ENCODE data around the gene NR2E1. TPM values are rescaled to one million over a fixed set of nuclear protein-coding genes. Genes with fewer than 3 reads are reported as not detected.
A peak's percentile ranks its signal among the peaks of the same experiment; 100 is the strongest.

The NR2E1 gene
- total RNA-seq, 1 donor from 2014 or later = not detected

DNA sequence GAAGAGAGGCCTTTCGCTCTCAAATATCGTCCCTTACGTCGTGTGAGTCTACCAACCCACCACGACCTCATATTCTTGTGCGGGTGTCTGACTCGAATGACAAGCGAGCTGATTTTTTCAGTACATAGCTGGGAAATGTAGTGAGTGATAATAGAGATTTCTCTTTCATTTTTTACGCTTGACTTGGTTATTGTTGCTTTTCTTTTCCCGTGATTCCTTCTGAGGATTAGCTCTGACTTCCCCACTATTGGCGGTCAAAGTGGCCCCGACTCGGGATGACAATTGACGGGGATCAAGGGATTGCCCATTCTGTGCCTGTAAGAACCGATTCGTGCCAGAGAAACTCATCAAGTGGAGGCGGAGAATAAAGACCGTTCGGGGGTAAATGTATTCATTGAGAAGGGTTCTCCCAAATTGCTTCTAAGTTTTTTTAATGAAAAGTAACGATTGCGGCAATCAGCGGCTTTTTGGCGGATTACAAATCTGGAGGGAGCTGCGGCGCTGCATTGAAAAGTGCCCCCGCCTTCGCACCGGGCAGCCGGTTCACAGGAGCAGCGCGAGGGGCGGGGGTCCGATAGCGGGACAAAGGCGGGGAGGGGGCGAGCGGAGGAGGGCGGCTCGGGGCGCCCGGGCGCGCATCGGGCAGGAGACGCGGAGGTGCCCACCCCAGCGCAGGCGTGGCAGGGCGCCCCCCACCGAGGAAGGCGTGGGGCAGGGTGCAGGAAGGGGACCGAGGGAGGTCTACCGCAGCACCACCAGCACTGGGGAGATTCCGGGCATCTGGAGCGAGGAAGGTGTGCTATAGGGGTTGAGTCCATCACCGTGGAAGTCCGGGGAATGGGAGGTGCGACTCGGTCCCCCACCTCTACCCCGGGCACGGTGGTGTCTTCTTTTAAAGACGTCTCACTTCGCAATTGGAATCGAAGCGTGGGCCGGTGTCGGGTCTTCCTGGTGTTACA lies 46.7 kb upstream of the NR2E1 start:
- H3K4me1 ChIP-seq = peaks cover 4 to 17% of the 10 kb centered on the region in 2 donors
- H3K36me3 ChIP-seq = no peaks in the 10 kb centered on the region
- no peaks in the 10 kb centered on the region for H3K9me3 ChIP-seq
- H3K27ac ChIP-seq = no peak overlapping the region
- no peak for DNase-seq (ENCODE audit: low spot score in 2 of 2)
- H3K27me3 ChIP-seq = peaks cover 7% of the 10 kb centered on the region
- TF ChIP-seq, protein P1, sequence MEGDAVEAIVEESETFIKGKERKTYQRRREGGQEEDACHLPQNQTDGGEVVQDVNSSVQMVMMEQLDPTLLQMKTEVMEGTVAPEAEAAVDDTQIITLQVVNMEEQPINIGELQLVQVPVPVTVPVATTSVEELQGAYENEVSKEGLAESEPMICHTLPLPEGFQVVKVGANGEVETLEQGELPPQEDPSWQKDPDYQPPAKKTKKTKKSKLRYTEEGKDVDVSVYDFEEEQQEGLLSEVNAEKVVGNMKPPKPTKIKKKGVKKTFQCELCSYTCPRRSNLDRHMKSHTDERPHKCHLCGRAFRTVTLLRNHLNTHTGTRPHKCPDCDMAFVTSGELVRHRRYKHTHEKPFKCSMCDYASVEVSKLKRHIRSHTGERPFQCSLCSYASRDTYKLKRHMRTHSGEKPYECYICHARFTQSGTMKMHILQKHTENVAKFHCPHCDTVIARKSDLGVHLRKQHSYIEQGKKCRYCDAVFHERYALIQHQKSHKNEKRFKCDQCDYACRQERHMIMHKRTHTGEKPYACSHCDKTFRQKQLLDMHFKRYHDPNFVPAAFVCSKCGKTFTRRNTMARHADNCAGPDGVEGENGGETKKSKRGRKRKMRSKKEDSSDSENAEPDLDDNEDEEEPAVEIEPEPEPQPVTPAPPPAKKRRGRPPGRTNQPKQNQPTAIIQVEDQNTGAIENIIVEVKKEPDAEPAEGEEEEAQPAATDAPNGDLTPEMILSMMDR (IDR thresholded peaks at IDR 0.05) = no peak
- H3K4me3 ChIP-seq = peak overlapping the region; percentile 68 to 79
- intact Hi-C loops (cut with DNase I) = loop anchor here (5.0 to 10.0 kb wide), 3 partner anchors 38 to 366 kb away; partner anchors contain the start of gene SNX3

DNA sequence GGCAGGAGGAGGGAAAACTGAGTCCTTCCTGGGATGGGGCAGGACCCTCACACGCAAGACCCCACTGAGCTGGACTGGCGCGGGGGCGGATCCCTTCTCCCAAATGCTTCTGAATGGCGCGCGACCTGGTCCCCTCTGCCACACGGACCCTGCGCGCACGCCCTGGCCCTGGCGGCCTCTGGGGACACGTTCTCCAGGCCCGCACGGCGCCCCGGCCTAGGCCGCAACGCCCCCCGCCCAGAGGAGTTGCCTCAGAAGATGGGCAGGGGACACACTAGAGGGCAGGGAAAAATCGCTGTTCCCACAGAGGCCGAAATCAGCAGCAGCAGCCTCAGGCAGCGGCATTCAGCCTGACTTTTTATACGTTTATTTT lies 46.1 kb upstream of the NR2E1 start:
- Histone ChIP-seq H3K27ac (no peak overlapping the region), H3K4me3 (peak overlapping the region in 1 of 2 donors; percentile 68), H3K36me3 (no peaks in the 10 kb centered on the region), H3K27me3 (peaks cover 7% of the 10 kb centered on the region), H3K9me3 (no peaks in the 10 kb centered on the region), H3K4me1 (peaks cover 4 to 17% of the 10 kb centered on the region in 2 donors)
- TF ChIP-seq, protein P1 (IDR thresholded peaks at IDR 0.05) = no peak
- DNase-seq (ENCODE audit: low spot score in 2 of 2) = no peak
- intact Hi-C loops (cut with DNase I) = loop anchor here (5.0 to 10.0 kb wide), 3 partner anchors 38 to 365 kb away; partner anchors contain the start of gene SNX3

DNA sequence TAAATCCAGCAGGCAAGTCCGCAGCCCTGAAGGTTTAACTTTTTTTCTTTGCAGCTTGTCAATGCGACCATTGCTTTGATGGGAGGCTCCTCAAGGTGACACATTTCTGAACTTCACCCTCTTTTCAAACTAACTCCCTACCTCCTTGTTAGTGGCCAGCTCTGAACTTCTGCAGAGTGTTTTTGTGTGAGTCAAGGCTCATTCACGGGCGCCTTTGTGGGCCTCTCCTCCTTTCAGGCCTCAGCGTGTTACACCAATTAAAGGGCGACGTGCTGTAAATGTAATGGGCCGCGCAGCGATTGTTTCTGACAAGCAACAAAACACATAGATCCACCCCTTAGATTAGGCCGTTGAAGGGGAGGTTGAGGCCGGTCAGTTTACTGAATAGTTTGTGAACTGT lies 45.5 kb upstream of the NR2E1 start:
- Histone ChIP-seq H3K36me3 (no peaks in the 10 kb centered on the region), H3K4me3 (no peak overlapping the region), H3K27ac (no peak overlapping the region), H3K4me1 (peaks cover 4 to 13% of the 10 kb centered on the region in 2 donors), H3K9me3 (no peaks in the 10 kb centered on the region), H3K27me3 (peaks cover 7% of the 10 kb centered on the region)
- intact Hi-C loops (cut with DNase I) = no loop called here
- TF ChIP-seq, protein P1 (IDR thresholded peaks at IDR 0.05) = no peak
- no peak for DNase-seq (ENCODE audit: low spot score in 2 of 2)

DNA sequence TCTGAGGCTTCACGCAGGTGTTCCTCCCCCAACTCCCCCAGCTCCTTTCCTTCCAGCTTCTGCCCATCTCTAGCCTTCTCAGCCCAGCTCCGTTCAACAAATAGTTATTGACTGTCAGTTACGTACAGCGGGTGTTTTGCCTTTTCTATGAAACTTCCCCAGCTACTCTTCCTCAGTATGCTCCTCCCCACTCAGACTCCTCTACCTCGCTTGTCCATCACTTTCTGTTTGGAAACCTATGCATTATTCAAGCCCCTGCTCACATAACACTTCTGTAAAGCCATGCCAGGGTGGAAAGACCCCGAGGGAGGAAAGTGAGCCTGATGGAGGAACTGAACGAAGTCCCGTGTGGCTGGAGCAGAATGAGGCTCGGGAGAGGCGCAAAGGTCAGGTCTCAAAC lies 44.2 kb upstream of the NR2E1 start:
- intact Hi-C loops (cut with DNase I) = no loop called here

DNA sequence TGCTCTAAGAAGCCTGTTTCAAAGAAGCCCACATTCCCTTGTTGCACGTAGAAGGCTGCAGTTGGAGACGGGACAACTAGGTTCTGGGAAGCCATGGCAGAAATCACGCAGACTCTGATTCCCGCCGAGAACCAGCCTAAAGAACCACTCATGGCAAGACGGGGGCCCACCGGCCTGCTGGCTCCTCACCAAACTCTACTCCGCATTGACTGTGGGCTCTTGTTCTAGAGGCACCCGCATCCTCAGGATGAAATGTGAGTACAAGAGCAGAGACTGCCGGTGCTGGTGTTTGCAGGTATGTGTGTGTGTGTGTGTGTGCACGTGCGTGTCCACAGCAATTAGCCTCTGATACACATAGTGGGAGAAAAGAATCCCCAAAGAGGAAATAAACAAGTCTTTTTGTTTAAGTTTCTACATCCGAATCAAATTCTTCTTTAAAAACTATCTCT lies 42.3 kb upstream of the NR2E1 start:
- DNase-seq (ENCODE audit: low spot score in 2 of 2) = no peak
- H3K4me1 ChIP-seq = peaks cover 4% of the 10 kb centered on the region in 2 donors
- H3K4me3 ChIP-seq = no peak overlapping the region
- H3K36me3 ChIP-seq = no peaks in the 10 kb centered on the region
- H3K27ac ChIP-seq = no peak overlapping the region
- intact Hi-C loops (cut with DNase I) = no loop called here
- H3K9me3 ChIP-seq = no peaks in the 10 kb centered on the region
- H3K27me3 ChIP-seq = no peaks in the 10 kb centered on the region
- TF ChIP-seq, protein P1 (IDR thresholded peaks at IDR 0.05) = no peak

More for the DNA sequence above, 44.2 kb upstream of the NR2E1 start:
- no peak overlapping the region for H3K27ac ChIP-seq
- H3K36me3 ChIP-seq = no peaks in the 10 kb centered on the region
- no peaks in the 10 kb centered on the region for H3K9me3 ChIP-seq
- H3K4me3 ChIP-seq = no peak overlapping the region
- TF ChIP-seq, protein P1 (IDR thresholded peaks at IDR 0.05) = no peak
- H3K27me3 ChIP-seq = peaks cover 4% of the 10 kb centered on the region
- no peak for DNase-seq (ENCODE audit: low spot score in 2 of 2)
- peaks cover 4 to 9% of the 10 kb centered on the region in 2 donors for H3K4me1 ChIP-seq

All from ascending aorta (tissue), 2 donors.